Muscle layer of colon (tissue), 2 donors: ENCODE results near the gene GINS2.

Experiments
- H3K27ac ChIP-seq: one replicate; pipeline ENCODE4 v1.7.0; 2013; ENCODE audit warnings: low read depth, mild to moderate bottlenecking, low read length, moderate library complexity
- H3K27me3 ChIP-seq, 2 donors: one replicate each; pipeline ENCODE4 v1.7.0; 2013; ENCODE audit warnings: low read length in 2 of 2, mild to moderate bottlenecking in 2 of 2; ENCODE audit not compliant: insufficient read depth in 2 of 2, control insufficient read depth in 1 of 2
- H3K36me3 ChIP-seq: one replicate; pipeline ENCODE4 v1.7.0; 2013; ENCODE audit warnings: mild to moderate bottlenecking, low read length; ENCODE audit not compliant: insufficient read depth
- H3K4me1 ChIP-seq: one replicate; pipeline ENCODE4 v1.7.0; 2013; ENCODE audit warnings: mild to moderate bottlenecking, low read length; ENCODE audit not compliant: insufficient read depth
- H3K4me3 ChIP-seq, 2 donors: one replicate each; pipeline ENCODE4 v1.7.0; 2013; ENCODE audit warnings: low read length in 2 of 2, low read depth in 1 of 2, mild to moderate bottlenecking in 1 of 2, moderate library complexity in 1 of 2
- H3K9ac ChIP-seq: one replicate; pipeline ENCODE4 v1.7.0; 2013; ENCODE audit warnings: low read length
- H3K9me3 ChIP-seq: one replicate; pipeline ENCODE4 v1.7.0; 2013; ENCODE audit warnings: mild to moderate bottlenecking, low read length
- donor health status: abdominal sarcoma.
- donor health status: Adenocarcinoma of cecum.

Gene GINS2

DNA sequence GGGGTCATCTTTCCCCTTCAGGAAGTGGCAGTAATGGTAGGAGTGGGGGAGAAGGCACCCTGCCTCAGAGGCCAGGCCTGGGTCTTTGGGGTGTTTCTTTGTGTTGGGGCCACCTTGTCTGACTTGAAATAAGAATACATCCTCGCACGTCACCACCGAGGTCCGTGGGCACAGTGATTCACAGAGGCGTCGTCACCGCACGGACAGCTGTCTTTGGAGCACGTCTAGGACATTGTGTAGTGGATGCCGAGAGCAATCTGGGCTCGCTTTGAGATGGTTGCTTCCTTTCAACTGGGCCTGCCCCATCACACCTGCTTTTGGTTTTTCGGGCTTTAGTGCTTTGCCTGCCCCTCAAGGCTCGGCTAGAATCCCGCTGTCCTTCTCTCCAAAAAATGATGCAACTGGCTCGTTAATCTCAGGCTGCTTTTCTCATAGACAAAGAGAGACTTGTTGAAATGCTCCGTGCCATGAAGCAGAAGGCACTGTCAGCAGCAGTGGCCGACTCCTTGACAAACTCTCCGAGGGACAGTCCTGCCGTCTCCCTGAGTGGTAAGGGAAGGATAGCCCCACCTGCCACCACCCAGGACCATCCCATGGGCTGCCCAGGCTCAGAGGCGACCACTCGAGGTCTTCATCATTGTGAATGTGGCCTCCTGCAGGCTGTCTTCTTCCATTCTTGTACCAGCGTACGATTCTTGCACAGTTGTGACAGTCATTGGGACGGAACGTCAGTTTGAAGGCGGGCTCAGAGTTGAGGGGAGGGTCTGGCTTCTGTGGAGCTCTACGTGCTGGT is 24.0 kb downstream of the GINS2 start:
- no peaks in the 10 kb centered on the region for H3K9me3 ChIP-seq
- no peak overlapping the region for H3K9ac ChIP-seq
- peaks cover 82% of the 10 kb centered on the region for H3K36me3 ChIP-seq
- no peak overlapping the region for H3K27ac ChIP-seq
- H3K4me3 ChIP-seq: no peak overlapping the region
- peaks cover 10% of the 10 kb centered on the region for H3K4me1 ChIP-seq
- H3K27me3 ChIP-seq: no peaks in the 10 kb centered on the region

DNA sequence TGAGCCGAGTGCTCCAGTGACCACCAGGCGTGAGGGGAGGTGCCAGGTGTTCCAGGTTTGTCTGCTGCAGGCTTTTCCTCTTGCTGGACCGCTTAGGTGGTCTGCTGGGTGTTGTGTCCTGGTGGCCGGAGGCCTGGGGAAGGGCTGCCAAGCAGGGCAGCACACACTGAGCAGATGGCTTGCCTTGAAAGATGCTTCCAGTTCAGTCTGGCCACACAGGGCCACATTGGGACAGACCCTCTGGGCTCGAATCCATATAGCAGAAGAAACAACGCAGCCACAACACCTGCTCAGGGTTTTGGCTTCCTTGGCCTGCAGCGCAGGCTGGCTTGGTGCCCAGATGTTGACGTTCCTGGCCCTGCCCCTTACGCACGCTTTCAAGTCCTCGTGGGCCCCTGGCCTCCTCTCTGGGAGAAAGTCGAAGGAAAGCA is 24.8 kb downstream of the GINS2 start:
- no peak overlapping the region for H3K9ac ChIP-seq
- H3K4me1 ChIP-seq: peaks cover 10% of the 10 kb centered on the region
- H3K4me3 ChIP-seq: no peak overlapping the region
- H3K27ac ChIP-seq: no peak overlapping the region
- H3K27me3 ChIP-seq: no peaks in the 10 kb centered on the region
- peaks cover 82% of the 10 kb centered on the region for H3K36me3 ChIP-seq
- H3K9me3 ChIP-seq: no peaks in the 10 kb centered on the region

DNA sequence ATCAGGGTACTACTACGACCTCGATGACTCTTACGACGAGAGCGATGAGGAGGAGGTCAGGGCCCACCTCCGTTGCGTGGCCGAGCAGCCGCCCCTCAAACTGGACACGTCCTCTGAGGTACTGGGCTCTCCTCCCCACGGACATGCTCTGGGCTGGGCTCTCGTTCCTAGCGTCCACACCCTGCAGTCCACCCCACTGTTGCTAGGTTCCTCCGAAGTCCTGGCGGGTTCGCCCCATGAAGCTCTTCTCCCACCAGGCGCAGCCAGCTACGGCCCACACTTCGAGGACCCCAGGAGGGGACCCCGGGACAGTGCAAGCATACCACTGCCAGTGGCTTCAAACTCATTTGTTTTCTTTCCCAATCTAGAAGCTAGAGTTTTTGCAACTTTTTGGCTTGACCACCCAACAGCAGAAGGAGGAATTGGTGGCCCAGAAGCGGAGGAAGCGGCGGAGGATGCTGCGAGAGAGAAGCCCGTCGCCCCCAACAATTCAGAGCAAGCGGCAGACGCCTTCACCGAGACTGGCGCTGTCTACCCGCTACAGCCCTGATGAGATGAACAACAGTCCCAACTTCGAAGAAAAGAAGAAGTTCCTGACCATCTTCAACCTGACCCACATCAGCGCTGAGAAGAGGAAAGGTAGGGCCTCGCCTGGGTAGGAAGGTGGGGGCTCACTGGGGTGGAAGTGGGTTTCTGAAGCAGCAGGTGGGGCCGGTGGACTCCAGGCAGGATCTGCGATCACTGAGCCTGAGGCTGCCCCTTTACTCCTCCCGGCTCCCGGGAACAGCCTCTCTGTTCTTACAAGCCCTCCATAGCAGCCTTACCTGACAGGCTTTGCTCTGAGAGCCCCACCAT is 25.6 kb downstream of the GINS2 start:
- H3K4me1 ChIP-seq: peaks cover 10% of the 10 kb centered on the region
- peaks cover 82% of the 10 kb centered on the region for H3K36me3 ChIP-seq
- no peaks in the 10 kb centered on the region for H3K27me3 ChIP-seq
- H3K27ac ChIP-seq: no peak overlapping the region
- no peaks in the 10 kb centered on the region for H3K9me3 ChIP-seq
- no peak overlapping the region for H3K4me3 ChIP-seq
- no peak overlapping the region for H3K9ac ChIP-seq

DNA sequence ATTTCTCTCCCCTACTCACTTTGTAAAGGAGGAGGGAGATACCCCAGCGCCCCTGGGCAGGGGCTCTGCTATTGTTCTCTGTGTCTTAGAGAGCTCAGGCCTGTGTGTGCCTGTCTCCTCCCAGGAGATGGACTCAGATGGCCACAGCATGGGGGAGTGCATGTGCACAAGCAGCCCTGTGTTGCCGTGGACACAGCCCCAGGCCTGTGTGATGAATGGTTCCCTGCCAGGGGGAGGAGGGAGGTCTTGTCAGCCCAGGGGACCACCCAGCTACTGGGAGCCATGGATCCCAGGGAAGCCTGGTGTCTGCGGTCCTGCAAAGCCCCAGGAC is 26.3 kb downstream of the GINS2 start:
- Histone ChIP-seq H3K9me3 (no peaks in the 10 kb centered on the region), H3K27ac (no peak overlapping the region), H3K9ac (no peak overlapping the region), H3K36me3 (peaks cover 82% of the 10 kb centered on the region), H3K27me3 (no peaks in the 10 kb centered on the region), H3K4me3 (no peak overlapping the region), H3K4me1 (peaks cover 10% of the 10 kb centered on the region)

DNA sequence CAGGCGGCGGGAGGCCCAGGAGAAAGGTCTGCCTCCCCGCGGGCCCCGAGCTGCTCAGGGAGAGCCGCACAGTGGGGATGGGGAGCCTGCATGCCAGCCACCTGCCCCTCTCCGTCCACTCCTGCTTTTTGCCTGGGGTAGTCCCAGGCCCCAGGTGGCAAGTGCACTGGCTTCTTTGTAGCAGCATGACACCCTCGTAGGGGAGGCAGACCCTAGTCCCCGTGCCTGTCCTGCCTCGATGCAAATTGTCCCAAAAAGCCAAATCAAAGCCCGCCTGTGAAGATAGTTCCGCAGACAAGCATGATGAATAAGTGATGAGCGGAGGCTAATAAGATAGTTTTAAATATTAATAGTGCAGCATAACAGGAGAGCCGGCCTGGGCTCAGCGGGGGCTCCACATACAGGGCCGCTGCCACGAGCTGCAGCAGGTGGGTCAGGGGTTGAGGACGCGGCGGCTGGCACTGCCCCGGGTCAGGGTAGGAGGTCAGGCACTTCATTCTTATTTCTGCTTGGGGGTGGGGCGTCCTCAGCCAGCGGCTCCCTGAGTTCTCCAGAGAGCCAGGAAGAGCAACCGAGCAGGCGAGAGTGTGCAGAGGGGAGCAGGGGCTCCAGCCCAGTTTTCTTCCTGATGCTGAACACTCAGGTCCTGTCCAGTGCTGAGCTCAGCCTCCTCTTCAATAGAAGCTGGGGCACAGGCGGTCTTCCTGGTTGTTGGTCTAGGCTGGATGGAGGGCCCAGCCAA is 26.8 kb downstream of the GINS2 start:
- Histone ChIP-seq H3K4me1 (peaks cover 10% of the 10 kb centered on the region), H3K9ac (no peak overlapping the region), H3K9me3 (no peaks in the 10 kb centered on the region), H3K36me3 (peaks cover 82% of the 10 kb centered on the region), H3K27me3 (no peaks in the 10 kb centered on the region), H3K27ac (no peak overlapping the region), H3K4me3 (no peak overlapping the region)

DNA sequence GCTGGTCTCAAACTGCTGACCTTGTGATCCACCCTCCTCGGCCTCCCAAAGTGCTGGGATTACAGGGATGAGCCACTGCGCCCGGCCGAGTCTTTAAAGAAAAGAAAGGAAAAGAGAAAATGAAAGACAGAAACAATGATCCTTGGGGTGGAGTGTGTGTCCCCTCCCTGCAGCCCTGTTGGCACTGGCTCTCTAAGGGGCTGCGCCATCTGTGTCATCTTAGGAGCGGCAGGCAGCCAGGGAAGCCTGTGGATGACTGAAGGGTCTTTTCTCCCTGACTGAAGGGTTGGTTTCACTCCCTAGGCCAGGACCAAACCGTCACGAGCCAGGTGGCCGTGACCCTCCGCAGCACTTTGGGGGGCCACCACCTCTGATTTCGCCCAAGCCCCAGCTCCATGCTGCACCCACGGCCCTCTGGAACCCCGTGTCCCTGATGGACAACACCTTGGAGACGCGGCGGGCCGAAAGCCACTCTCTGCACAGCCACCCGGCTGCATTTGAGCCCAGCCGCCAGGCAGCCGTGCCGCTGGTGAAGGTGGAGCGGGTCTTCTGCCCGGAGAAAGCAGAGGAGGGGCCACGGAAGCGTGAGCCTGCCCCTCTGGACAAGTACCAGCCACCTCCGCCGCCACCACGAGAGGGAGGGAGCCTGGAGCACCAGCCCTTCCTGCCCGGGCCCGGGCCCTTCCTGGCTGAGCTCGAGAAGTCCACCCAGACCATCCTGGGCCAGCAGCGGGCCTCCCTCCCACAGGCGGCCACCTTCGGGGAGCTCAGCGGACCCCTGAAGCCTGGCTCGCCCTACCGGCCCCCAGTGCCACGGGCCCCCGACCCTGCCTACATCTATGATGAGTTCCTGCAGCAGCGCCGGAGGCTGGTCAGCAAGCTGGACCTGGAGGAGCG is 27.7 kb downstream of the GINS2 start:
- peaks cover 10% of the 10 kb centered on the region for H3K4me1 ChIP-seq
- no peak overlapping the region for H3K4me3 ChIP-seq
- H3K27me3 ChIP-seq: no peaks in the 10 kb centered on the region
- peaks cover 82% of the 10 kb centered on the region for H3K36me3 ChIP-seq
- no peak overlapping the region for H3K9ac ChIP-seq
- H3K27ac ChIP-seq: no peak overlapping the region
- no peaks in the 10 kb centered on the region for H3K9me3 ChIP-seq

DNA sequence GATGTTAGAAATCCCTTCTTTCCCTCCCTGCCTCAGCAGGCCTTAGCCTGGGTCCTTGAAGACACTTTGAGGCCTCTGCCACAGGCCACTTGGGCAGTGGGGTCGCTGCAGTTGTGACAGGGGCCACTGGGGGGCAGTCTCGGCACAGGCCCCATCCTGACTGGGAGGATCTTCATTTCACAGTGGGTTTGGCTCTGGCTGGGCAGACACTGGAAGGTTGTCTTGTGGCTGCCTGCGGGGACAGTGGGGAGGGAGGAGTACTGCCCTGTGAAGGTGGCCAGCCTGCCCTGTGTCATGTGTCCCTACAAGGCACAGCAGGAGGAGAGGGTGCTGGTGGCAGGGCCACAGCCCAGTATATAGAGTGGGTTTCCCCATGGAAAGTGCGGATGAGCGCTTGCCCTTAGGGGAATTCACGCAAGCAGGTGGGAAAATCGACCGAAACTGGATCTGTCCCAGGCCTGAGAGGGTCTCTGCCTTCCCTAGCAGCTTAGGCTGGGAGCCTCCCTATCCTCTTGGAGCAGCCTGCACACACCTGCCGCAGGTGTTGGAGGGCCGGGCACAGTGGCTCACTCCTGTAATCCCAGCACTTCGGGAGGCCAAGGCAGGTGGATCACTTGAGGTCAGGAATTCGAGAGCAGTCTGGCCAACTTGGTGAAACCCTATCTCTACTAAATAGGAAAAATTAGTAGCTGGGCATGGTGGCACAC is 28.8 kb downstream of the GINS2 start:
- Histone ChIP-seq H3K27me3 (no peaks in the 10 kb centered on the region), H3K4me1 (peaks cover 10% of the 10 kb centered on the region), H3K4me3 (no peak overlapping the region), H3K36me3 (peaks cover 81% of the 10 kb centered on the region), H3K9me3 (no peaks in the 10 kb centered on the region), H3K27ac (no peak overlapping the region), H3K9ac (no peak overlapping the region)

DNA sequence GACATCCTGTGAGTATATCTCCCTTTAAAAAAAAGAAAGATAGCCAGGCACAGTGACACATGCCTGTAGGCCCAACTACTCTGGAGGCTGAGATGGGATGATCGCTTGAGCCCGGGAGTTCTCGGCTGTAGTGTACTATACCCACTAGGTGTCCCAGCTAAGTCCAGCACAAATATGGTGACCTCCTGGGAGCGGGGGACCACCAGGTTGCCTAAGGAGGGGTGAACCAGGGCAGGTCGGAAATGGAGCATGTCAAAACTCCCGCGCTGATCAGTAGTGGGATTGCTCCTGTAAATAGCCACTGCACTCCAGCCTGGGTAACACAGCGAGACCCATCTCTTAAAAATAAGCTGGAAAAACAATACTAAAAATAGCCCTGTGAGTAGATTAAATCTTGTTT is 29.4 kb downstream of the GINS2 start:
- no peak overlapping the region for H3K27ac ChIP-seq

DNA sequence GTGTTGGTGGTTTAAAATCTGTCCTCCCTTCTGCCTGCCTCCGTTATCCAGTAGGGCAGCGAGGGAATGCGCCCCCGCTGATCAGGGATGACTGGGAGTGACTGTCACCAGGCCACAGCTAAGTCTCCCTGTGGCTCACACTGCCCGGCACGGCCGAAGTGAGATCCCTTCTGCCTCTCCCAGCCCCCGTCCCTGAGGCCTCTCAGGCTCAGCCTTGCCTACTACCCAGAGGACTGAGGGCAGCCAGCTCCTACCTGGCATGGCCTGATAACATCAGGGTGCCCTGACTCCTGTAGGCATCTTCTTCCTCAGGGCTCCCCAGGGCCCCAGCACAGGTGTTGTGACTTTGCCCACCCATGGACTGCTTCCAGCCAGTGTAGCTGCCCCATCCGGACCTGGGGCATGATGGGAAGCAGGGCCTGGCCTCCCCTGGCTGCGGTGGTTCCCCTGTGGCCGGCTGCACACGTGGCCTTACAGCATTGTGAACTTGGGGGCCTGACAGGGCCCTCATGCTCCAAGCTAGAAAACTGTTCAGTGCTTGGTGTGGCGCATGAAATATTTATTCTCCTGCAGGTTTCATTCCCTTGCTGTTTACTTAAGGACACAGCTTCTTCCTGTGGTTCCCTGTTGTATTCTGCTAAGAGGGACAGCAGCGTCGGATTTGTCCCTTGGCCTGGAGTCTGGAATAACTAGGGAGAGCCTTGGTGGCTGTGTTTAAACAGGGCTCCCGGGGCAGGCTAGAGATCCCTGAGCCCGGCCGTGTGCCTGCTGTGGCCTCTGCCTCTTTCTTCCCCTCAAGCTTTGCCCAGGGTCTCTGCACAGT is 30.0 kb downstream of the GINS2 start:
- Histone ChIP-seq H3K9ac (no peak overlapping the region), H3K27me3 (no peaks in the 10 kb centered on the region), H3K9me3 (no peaks in the 10 kb centered on the region), H3K36me3 (peaks cover 80% of the 10 kb centered on the region), H3K4me3 (no peak overlapping the region), H3K4me1 (peaks cover 9% of the 10 kb centered on the region), H3K27ac (no peak overlapping the region)

More for the DNA sequence above, 29.4 kb downstream of the GINS2 start:
- no peaks in the 10 kb centered on the region for H3K27me3 ChIP-seq
- H3K4me1 ChIP-seq: peaks cover 9% of the 10 kb centered on the region
- H3K9me3 ChIP-seq: no peaks in the 10 kb centered on the region
- peaks cover 81% of the 10 kb centered on the region for H3K36me3 ChIP-seq
- no peak overlapping the region for H3K4me3 ChIP-seq
- H3K9ac ChIP-seq: no peak overlapping the region

DNA sequence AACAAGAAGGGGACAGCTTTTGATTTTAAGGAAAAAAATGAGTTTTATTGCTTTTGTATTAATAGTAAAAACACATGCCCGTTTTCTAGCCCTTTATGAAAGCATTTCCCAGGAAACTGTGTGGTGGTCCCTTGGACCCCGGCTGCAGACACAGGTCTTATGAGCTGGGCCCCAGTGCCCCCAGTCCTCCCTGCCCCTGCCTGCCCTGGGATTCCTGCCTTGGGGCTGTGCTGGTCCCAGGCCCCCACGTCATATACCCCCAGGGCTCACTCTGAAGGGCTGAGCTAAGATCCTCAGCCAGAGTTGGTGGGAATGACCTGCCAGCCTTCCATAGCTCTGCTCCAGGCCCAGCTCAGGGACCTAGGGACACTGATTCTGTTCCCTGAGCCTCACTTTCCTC is 30.8 kb downstream of the GINS2 start:
- Histone ChIP-seq H3K9ac (no peak overlapping the region), H3K4me3 (no peak overlapping the region), H3K36me3 (peaks cover 73% of the 10 kb centered on the region), H3K4me1 (peaks cover 14% of the 10 kb centered on the region), H3K9me3 (no peaks in the 10 kb centered on the region), H3K27me3 (no peaks in the 10 kb centered on the region), H3K27ac (no peak overlapping the region)
